Measurements from ENCODE around the gene UBAC2. TPM values are rescaled to one million over a fixed set of nuclear protein-coding genes. Genes with fewer than 3 reads are reported as not detected.

Gene UBAC2
- total and polyA plus RNA-seq, 2 donors (not counting 3 experiments of a cell fraction or from before 2014, with no cell fraction given) = 45.7 to 54.4 TPM

DNA sequence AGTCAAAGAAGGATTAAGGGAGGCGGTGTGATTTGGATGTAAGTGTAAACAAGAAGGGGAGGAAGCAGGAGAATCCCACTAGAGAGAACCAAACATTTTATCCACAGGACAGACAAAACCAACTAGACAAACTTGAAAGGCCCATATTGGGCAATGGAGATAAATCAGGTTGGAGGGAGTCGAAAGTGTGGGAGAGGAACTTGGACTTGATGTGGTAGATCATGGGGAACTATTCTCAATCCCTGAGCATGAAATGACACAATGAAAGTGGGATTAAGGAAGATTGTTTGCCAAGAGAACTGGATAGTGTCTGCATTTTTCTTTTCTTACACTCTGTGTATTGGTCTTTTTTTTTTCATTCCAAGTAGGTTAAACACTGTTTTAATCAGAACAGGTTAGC lies 88.6 kb downstream of the UBAC2 start:
- TF ChIP-seq POLR2A (IDR thresholded peaks at IDR 0.05; ENCODE audit: low read depth, low read length) = no peak
- no peak for TF ChIP-seq EZH2 (IDR thresholded peaks at IDR 0.05; ENCODE audit: borderline replicate concordance, low read depth, low read length, severe bottlenecking)
- no peak for TF ChIP-seq POLR2AphosphoS5 (IDR thresholded peaks at IDR 0.05; ENCODE audit: insufficient read depth, low read depth, low read length)
- TF ChIP-seq MYC (IDR thresholded peaks at IDR 0.05; ENCODE audit: low read depth, low read length) = no peak
- TF ChIP-seq GATA2 (IDR thresholded peaks at IDR 0.05; ENCODE audit: insufficient read depth, insufficient read length, low read depth, low read length) = no peak
- TF ChIP-seq, protein P1, sequence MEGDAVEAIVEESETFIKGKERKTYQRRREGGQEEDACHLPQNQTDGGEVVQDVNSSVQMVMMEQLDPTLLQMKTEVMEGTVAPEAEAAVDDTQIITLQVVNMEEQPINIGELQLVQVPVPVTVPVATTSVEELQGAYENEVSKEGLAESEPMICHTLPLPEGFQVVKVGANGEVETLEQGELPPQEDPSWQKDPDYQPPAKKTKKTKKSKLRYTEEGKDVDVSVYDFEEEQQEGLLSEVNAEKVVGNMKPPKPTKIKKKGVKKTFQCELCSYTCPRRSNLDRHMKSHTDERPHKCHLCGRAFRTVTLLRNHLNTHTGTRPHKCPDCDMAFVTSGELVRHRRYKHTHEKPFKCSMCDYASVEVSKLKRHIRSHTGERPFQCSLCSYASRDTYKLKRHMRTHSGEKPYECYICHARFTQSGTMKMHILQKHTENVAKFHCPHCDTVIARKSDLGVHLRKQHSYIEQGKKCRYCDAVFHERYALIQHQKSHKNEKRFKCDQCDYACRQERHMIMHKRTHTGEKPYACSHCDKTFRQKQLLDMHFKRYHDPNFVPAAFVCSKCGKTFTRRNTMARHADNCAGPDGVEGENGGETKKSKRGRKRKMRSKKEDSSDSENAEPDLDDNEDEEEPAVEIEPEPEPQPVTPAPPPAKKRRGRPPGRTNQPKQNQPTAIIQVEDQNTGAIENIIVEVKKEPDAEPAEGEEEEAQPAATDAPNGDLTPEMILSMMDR (IDR thresholded peaks at IDR 0.05; ENCODE audit: extremely low read depth in 1 of 2, insufficient read depth in 1 of 2, low read depth in 1 of 2, low read length in 2 of 2) = no peak
- no peak for TF ChIP-seq JUN (IDR thresholded peaks at IDR 0.05; ENCODE audit: borderline replicate concordance, insufficient read depth, insufficient read length, low read depth)
- no peak for TF ChIP-seq FOS (IDR thresholded peaks at IDR 0.05; ENCODE audit: borderline replicate concordance, insufficient read depth, low read length)
- TF ChIP-seq, protein P2, sequence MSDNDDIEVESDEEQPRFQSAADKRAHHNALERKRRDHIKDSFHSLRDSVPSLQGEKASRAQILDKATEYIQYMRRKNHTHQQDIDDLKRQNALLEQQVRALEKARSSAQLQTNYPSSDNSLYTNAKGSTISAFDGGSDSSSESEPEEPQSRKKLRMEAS (IDR thresholded peaks at IDR 0.05; ENCODE audit: insufficient read depth, insufficient read length) = no peak
- intact Hi-C loops (cut with micrococcal nuclease) = no loop called here
- H3K4me2 ChIP-seq (ENCODE audit: insufficient read depth, low read length) = no peak overlapping the region
- no peaks in the 10 kb centered on the region for H4K20me1 ChIP-seq (replicated peaks; ENCODE audit: control insufficient read depth, extremely low read depth, insufficient read depth, low read length)
- H2AFZ ChIP-seq (ENCODE audit: low read depth, low read length) = no peak overlapping the region
- dilution Hi-C loops (cut with MboI; ENCODE audit: extremely low pct_ligation_motif_present, low sequenced_read_pairs) = no loop called here
- H3K4me3 ChIP-seq (replicated peaks in 1 of 3; ENCODE audit: insufficient read depth in 1 of 3, low read depth in 1 of 3, low read length in 3 of 3) = no peak overlapping the region
- H3K27me3 ChIP-seq (ENCODE audit: control insufficient read depth in 2 of 2, insufficient read depth in 2 of 2, low read length in 2 of 2) = no peaks in the 10 kb centered on the region
- H3K9ac ChIP-seq (replicated peaks; ENCODE audit: extremely low read depth, insufficient read depth, low read length) = no peak overlapping the region
- H3K9me1 ChIP-seq (replicated peaks; ENCODE audit: control insufficient read depth, extremely low read depth, insufficient read depth, low read length) = no peaks in the 10 kb centered on the region
- POLR2A ChIA-PET = no interaction called here
- no peaks in the 10 kb centered on the region for H3K36me3 ChIP-seq (ENCODE audit: control insufficient read depth in 2 of 2, extremely low read depth in 1 of 2, insufficient read depth in 2 of 2, low read length in 2 of 2)
- DNase-seq (ENCODE audit: low read depth, low spot score) = no peak
- no peak for FAIRE-seq
- CTCF ChIA-PET = interaction anchor here (1.5 to 1.6 kb wide), 2 partner anchors 113 to 148 kb away, joined by 4 read pairs; no protein-coding TSS in a partner anchor
- no peaks in the 10 kb centered on the region for H3K4me1 ChIP-seq (ENCODE audit: control insufficient read depth, extremely low read depth, insufficient read depth, low read length)
- BruUV-seq (replicated peaks) = no TSS peak
- no peak overlapping the region for H3K27ac ChIP-seq (ENCODE audit: insufficient read depth, low read depth, low read length)
- no peaks in the 10 kb centered on the region for H3K79me2 ChIP-seq (ENCODE audit: control insufficient read depth, insufficient read depth, low read length)
- H3K9me3 ChIP-seq (replicated peaks; ENCODE audit: control insufficient read depth, insufficient read depth, low read length) = no peaks in the 10 kb centered on the region
